CD14-positive monocyte (primary cell): Measurements from ENCODE around the gene ARID1B. TPM values are rescaled to one million over a fixed set of nuclear protein-coding genes. Genes with fewer than 3 reads are reported as not detected.

Source experiments
- DNase-seq, 3 donors: peaks; one replicate each; pipeline ENCODE4 v3.0.0-alpha.2; 2011 to 2022
- H2AFZ ChIP-seq: 2 replicates; pipeline ENCODE4 v1.6.0; 2012; ENCODE audit warnings: mild to moderate bottlenecking, low read depth, low read length, inconsistent platforms; ENCODE audit not compliant: insufficient read depth, poor library complexity, severe bottlenecking
- H3K27ac ChIP-seq, 2 donors: 1 replicate in 1 of 2; 2 replicates in 1 of 2; pipeline ENCODE4 v1.5.1; 2012 to 2013; ENCODE audit warnings: low read length in 2 of 2, control low read depth in 1 of 2, inconsistent platforms in 1 of 2, low read depth in 1 of 2, mild to moderate bottlenecking in 1 of 2
- H3K27me3 ChIP-seq, 2 donors: one replicate each; pipeline versions ENCODE4 v1.6.0 to v1.6.1; 2011 to 2013; ENCODE audit warnings: low read length in 2 of 2; ENCODE audit not compliant: control insufficient read depth in 2 of 2, insufficient read depth in 2 of 2
- H3K36me3 ChIP-seq, 2 donors: replicated peaks in 1 of 2; 1 replicate in 1 of 2; 2 replicates in 1 of 2; pipeline versions ENCODE4 v1.5.1 to v1.6.1; 2012 to 2013; ENCODE audit warnings: low read length in 2 of 2, control low read depth in 1 of 2, inconsistent platforms in 1 of 2, mild to moderate bottlenecking in 1 of 2; ENCODE audit not compliant: insufficient read depth in 2 of 2, control insufficient read depth in 1 of 2
- H3K4me1 ChIP-seq, 2 donors: 1 replicate in 1 of 2; 2 replicates in 1 of 2; pipeline versions ENCODE4 v1.5.1 to v1.6.1; 2012 to 2013; ENCODE audit warnings: low read length in 2 of 2, control low read depth in 1 of 2, inconsistent platforms in 1 of 2, mild to moderate bottlenecking in 1 of 2, moderate library complexity in 1 of 2; ENCODE audit not compliant: insufficient read depth in 2 of 2, control insufficient read depth in 1 of 2
- H3K4me2 ChIP-seq: replicated peaks from 2 replicates; pipeline ENCODE3; 2012; ENCODE audit warnings: low read length, moderate library complexity, mild to moderate bottlenecking; ENCODE audit not compliant: poor library complexity, severe bottlenecking; ENCODE audit errors: extremely low read depth
- H3K4me3 ChIP-seq, 3 experiments: fragments of 200-600 bp in 1 of 3; sonication (generic) in 1 of 3; replicated peaks in 1 of 3; 1 replicate in 2 of 3; 2 replicates in 1 of 3; pipeline ENCODE4 v1.5.1; 2011 to 2013; ENCODE audit warnings: low read length in 3 of 3, mild to moderate bottlenecking in 3 of 3, control low read depth in 2 of 3, low read depth in 2 of 3, inconsistent platforms in 1 of 3, moderate library complexity in 1 of 3
- H3K79me2 ChIP-seq: 2 replicates; pipeline ENCODE4 v1.6.0; 2012; ENCODE audit warnings: mild to moderate bottlenecking, control low read depth, inconsistent platforms, low read length, moderate library complexity; ENCODE audit not compliant: insufficient read depth
- H3K9ac ChIP-seq: 2 replicates; pipeline ENCODE4 v1.6.0; 2017; ENCODE audit warnings: low read length, mild to moderate bottlenecking; ENCODE audit not compliant: insufficient read depth, poor library complexity, severe bottlenecking
- H3K9me3 ChIP-seq, 2 donors: replicated peaks in 1 of 2; 1 replicate in 1 of 2; 2 replicates in 1 of 2; pipeline versions ENCODE4 v1.5.1 to v1.6.1; 2012 to 2013; ENCODE audit warnings: low read length in 2 of 2, control low read depth in 1 of 2; ENCODE audit not compliant: control insufficient read depth in 1 of 2, insufficient read depth in 1 of 2
- H4K20me1 ChIP-seq: 2 replicates; pipeline ENCODE4 v1.6.0; 2012; ENCODE audit warnings: mild to moderate bottlenecking, low read length, control low read depth, moderate library complexity; ENCODE audit not compliant: insufficient read depth
- H3K27ac Mint-ChIP-seq, 7 donors: one replicate each; pipeline ENCODE4 v1.8.0; 2020; ENCODE audit warnings: mild to moderate bottlenecking in 7 of 7, mixed read lengths in 7 of 7, moderate library complexity in 6 of 7, inconsistent platforms in 2 of 7
- H3K27me3 Mint-ChIP-seq, 3 donors: one replicate each; pipeline ENCODE4 v1.8.0; 2021 to 2022; ENCODE audit warnings: low read depth in 3 of 3, mild to moderate bottlenecking in 3 of 3, mixed read lengths in 3 of 3, moderate library complexity in 3 of 3, inconsistent platforms in 1 of 3
- H3K36me3 Mint-ChIP-seq, 2 donors: one replicate each; pipeline ENCODE4 v1.8.0; 2020; ENCODE audit warnings: mixed read lengths in 2 of 2, inconsistent platforms in 1 of 2, mild to moderate bottlenecking in 1 of 2
- H3K4me1 Mint-ChIP-seq: one replicate; pipeline ENCODE4 v1.8.0; 2020; ENCODE audit warnings: mild to moderate bottlenecking, mixed read lengths
- H3K4me3 Mint-ChIP-seq, 2 donors: one replicate each; pipeline ENCODE4 v1.8.0; 2020; ENCODE audit warnings: mild to moderate bottlenecking in 2 of 2, mixed read lengths in 2 of 2, moderate library complexity in 1 of 2
- H3K9me3 Mint-ChIP-seq, 7 donors: one replicate each; pipeline ENCODE4 v1.8.0; 2020 to 2022; ENCODE audit warnings: mixed read lengths in 7 of 7, mild to moderate bottlenecking in 6 of 7, moderate library complexity in 6 of 7, inconsistent platforms in 2 of 7
- WGBS: methylation state at CpG from one replicate; pipeline ENCODE4 v1.1.5; 2013; ENCODE audit warnings: missing lambda C conversion rate; ENCODE audit not compliant: insufficient coverage; 5-methylcytosine and 5-hydroxymethylcytosine counted together
- intact Hi-C, 2 donors: fragments of 100-400 bp; cut with micrococcal nuclease; formaldehyde crosslinking; loops; one replicate each; pipeline versions ENCODE4 v1.15.0 to v1.15.1; 2023
- polyA plus RNA-seq, 3 donors: library from polyadenylated mRNA; depleted of rRNA in 1 of 3; unstranded in 2 of 3; stranded (reverse) in 1 of 3; fragments of 300-500 nt in 2 of 3; fragments of >200 nt in 1 of 3; fragmentation: Illumina TruSeq in 2 of 3; gene quantifications; 1 replicate in 2 of 3; 2 replicates in 1 of 3; pipeline ENCODE4 v1.2.3, GENCODE V29; 2012 to 2021
- TF ChIP-seq, protein P1 (sequence below): fragments of 200-600 bp; IDR thresholded peaks from one replicate; pipeline ENCODE4 v1.8.0; 2022; ENCODE audit warnings: antibody characterized with exemption, mild to moderate bottlenecking

Gene ARID1B
- polyA plus RNA-seq, 3 donors = 3.2 to 22.1 (median 3.8) TPM

DNA sequence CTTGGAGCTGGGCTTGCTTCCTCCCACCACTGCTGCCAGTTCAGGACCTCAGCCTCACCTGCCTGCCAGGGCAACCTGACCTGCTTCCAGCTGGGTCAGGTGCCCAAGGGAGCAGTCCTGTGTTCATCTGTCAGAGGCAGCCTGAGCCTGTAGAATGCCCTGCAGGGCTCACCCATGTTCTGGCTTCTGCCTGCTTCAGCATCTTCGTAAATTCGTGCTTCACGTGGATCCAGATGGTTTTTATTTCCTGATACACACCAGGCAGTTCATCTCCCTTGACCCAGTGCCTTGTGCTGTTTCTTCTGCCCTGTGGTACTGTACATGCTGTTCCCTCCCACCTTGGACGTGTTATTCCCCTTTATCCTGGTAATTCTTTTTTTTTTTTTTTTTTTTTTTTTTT is 50.2 kb downstream of the ARID1B start:
- Mint-ChIP-seq H3K4me1 (peaks cover 25% of the 10 kb centered on the region), H3K27me3 (peaks cover 0 to 2% (median 0%) of the 10 kb centered on the region in 3 donors), H3K4me3 (no peak overlapping the region), H3K36me3 (peaks cover 27 to 37% of the 10 kb centered on the region in 2 donors), H3K9me3 (no peaks in the 10 kb centered on the region), H3K27ac (peak overlapping the region in 3 of 7 donors; percentile 43 to 81 (median 54))
- intact Hi-C loops = loop anchor here in 1 of 2 donors (5.0 kb wide), 1 partner anchor 35 kb away; no protein-coding TSS in a partner anchor
- H4K20me1 ChIP-seq = peaks cover 88% of the 10 kb centered on the region
- H3K9ac ChIP-seq = no peak overlapping the region
- peak overlapping the region in 1 of 2 donors; percentile 7 for H3K27ac ChIP-seq
- DNase-seq = no peak
- no peak overlapping the region for H2AFZ ChIP-seq
- TF ChIP-seq, protein P1, sequence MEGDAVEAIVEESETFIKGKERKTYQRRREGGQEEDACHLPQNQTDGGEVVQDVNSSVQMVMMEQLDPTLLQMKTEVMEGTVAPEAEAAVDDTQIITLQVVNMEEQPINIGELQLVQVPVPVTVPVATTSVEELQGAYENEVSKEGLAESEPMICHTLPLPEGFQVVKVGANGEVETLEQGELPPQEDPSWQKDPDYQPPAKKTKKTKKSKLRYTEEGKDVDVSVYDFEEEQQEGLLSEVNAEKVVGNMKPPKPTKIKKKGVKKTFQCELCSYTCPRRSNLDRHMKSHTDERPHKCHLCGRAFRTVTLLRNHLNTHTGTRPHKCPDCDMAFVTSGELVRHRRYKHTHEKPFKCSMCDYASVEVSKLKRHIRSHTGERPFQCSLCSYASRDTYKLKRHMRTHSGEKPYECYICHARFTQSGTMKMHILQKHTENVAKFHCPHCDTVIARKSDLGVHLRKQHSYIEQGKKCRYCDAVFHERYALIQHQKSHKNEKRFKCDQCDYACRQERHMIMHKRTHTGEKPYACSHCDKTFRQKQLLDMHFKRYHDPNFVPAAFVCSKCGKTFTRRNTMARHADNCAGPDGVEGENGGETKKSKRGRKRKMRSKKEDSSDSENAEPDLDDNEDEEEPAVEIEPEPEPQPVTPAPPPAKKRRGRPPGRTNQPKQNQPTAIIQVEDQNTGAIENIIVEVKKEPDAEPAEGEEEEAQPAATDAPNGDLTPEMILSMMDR = no peak
- H3K27me3 ChIP-seq = no peaks in the 10 kb centered on the region
- peaks cover 87% of the 10 kb centered on the region for H3K79me2 ChIP-seq
- no peaks in the 10 kb centered on the region for H3K9me3 ChIP-seq
- 57% methylated on average over 3 of the region's 4 CpGs for WGBS
- H3K4me2 ChIP-seq = no peak overlapping the region
- H3K36me3 ChIP-seq = peaks cover 13 to 15% of the 10 kb centered on the region in 2 donors
- H3K4me3 ChIP-seq = no peak overlapping the region
- H3K4me1 ChIP-seq = no peaks in the 10 kb centered on the region

DNA sequence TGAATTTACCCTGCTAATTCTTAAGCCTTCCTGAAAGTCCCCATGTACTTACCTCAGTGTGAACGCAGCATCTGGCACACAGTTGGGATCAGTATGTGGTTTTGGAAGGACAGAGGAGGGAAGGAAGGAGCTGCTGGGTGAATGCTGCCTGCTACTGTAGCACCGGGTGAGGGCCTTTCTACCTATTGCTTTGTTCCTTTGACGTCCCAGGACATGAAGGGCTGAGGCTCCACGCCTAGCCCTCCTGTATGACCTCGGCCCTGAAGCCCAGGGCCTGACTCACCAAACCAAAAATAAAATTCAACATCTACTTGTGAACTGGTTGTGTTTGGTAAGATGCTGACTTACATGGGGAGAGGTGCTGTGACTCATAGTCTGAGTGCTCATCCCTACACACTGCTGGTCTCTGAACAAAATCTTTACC is 51.1 kb downstream of the ARID1B start:
- Histone ChIP-seq H4K20me1 (peaks cover 88% of the 10 kb centered on the region), H3K4me1 (no peaks in the 10 kb centered on the region), H3K27ac (peak overlapping the region in 1 of 2 donors; percentile 49), H3K9ac (no peak overlapping the region), H3K4me3 (no peak overlapping the region), H3K36me3 (peaks cover 13 to 15% of the 10 kb centered on the region in 2 donors), H3K27me3 (no peaks in the 10 kb centered on the region), H3K4me2 (no peak overlapping the region), H2AFZ (no peak overlapping the region), H3K9me3 (no peaks in the 10 kb centered on the region), H3K79me2 (peaks cover 87% of the 10 kb centered on the region)
- no peak overlapping the region for H3K4me3 Mint-ChIP-seq
- TF ChIP-seq, protein P1 = no peak
- WGBS = 80% methylated on average over 2 of the region's 5 CpGs
- intact Hi-C loops = loop anchor here in 1 of 2 donors (5.0 kb wide), 1 partner anchor 34 kb away; no protein-coding TSS in a partner anchor
- peaks cover 0 to 2% (median 0%) of the 10 kb centered on the region in 3 donors for H3K27me3 Mint-ChIP-seq
- H3K4me1 Mint-ChIP-seq = peaks cover 19% of the 10 kb centered on the region
- H3K36me3 Mint-ChIP-seq = peaks cover 31 to 37% of the 10 kb centered on the region in 2 donors
- H3K9me3 Mint-ChIP-seq = no peaks in the 10 kb centered on the region
- DNase-seq = peak in 1 of 3 donors; percentile 15
- peak overlapping the region in 2 of 7 donors; percentile 28 to 37 for H3K27ac Mint-ChIP-seq
